Smooth muscle cell (in vitro differentiated cells): ENCODE results near the gene FOXD1. TPM values are rescaled to one million over a fixed set of nuclear protein-coding genes. Genes with fewer than 3 reads are reported as not detected.

Source experiments
- DNase-seq: peaks from one replicate; lab custom pipeline; 2025; ENCODE audit not compliant: unreplicated experiment; lab: John Stamatoyannopoulos, UW
- H2AFZ ChIP-seq: fragments of 200-600 bp; sonication (generic); 2 replicates; pipeline ENCODE4 v1.6.0; 2016; ENCODE audit warnings: antibody characterized with exemption, low read depth, mild to moderate bottlenecking
- H3F3A ChIP-seq: fragments of 200-600 bp; sonication (generic); 2 replicates; pipeline ENCODE4 v1.6.0; 2017; ENCODE audit warnings: antibody characterized with exemption, low read depth
- H3K27ac ChIP-seq: fragments of 200-600 bp; sonication (generic); 2 replicates; pipeline ENCODE4 v1.5.1; 2016; ENCODE audit warnings: low read depth, mild to moderate bottlenecking
- H3K27me3 ChIP-seq: fragments of 200-600 bp; sonication (generic); 2 replicates; pipeline ENCODE4 v1.6.1; 2016; ENCODE audit warnings: low read depth, mild to moderate bottlenecking
- H3K36me3 ChIP-seq: fragments of 200-600 bp; sonication (generic); 2 replicates; pipeline ENCODE4 v1.5.1; 2016; ENCODE audit warnings: low read depth
- H3K4me1 ChIP-seq: fragments of 200-600 bp; sonication (generic); 2 replicates; pipeline ENCODE4 v1.5.1; 2016; ENCODE audit warnings: low read depth
- H3K4me2 ChIP-seq: fragments of 200-600 bp; sonication (generic); 2 replicates; pipeline ENCODE4 v1.6.0; 2016; ENCODE audit warnings: mild to moderate bottlenecking
- H3K4me3 ChIP-seq: fragments of 200-600 bp; sonication (generic); 2 replicates; pipeline ENCODE4 v1.5.1; 2016; ENCODE audit warnings: mild to moderate bottlenecking
- H3K79me2 ChIP-seq: fragments of 200-600 bp; sonication (generic); 2 replicates; pipeline ENCODE4 v1.6.0; 2016; ENCODE audit warnings: low read depth, mild to moderate bottlenecking
- H3K9ac ChIP-seq: fragments of 200-600 bp; sonication (generic); 2 replicates; pipeline ENCODE4 v1.6.0; 2016; ENCODE audit warnings: low read depth
- H3K9me3 ChIP-seq: fragments of 200-600 bp; sonication (generic); replicated peaks from 2 replicates; pipeline ENCODE4 v1.5.1; 2016; ENCODE audit warnings: low read depth
- H4K20me1 ChIP-seq: fragments of 200-600 bp; sonication (generic); 2 replicates; pipeline ENCODE4 v1.6.0; 2016; ENCODE audit warnings: low read depth
- CTCF ChIP-seq: fragments of 200-600 bp; sonication (generic); IDR thresholded peaks from 2 replicates; pipeline ENCODE4 v1.5.1; 2017; ENCODE audit warnings: borderline replicate concordance, mild to moderate bottlenecking, antibody characterized with exemption; ENCODE audit not compliant: insufficient read depth, poor library complexity, severe bottlenecking
- WGBS: methylation state at CpG from one replicate; pipeline ENCODE4 v1.1.7; 2016; ENCODE audit warnings: low lambda C conversion rate; 5-methylcytosine and 5-hydroxymethylcytosine counted together
- polyA plus RNA-seq: library from polyadenylated mRNA; unstranded; fragments of >200 nt; fragmentation: Nextera tagmentation; extraction: Ambion mirVana; gene quantifications from 2 replicates; pipeline ENCODE4 v1.2.1, GENCODE V29; 2016
- total RNA-seq: library from RNA; depleted of rRNA; stranded (reverse); fragments of >200 nt; gene quantifications from 2 replicates; pipeline ENCODE4 v1.2.3, GENCODE V29; 2014

The FOXD1 gene
- total and polyA plus RNA-seq, 2 experiments from 2014 or later = 9.0 to 13.8 TPM

GRCh38 chr5:73442231-73442811, 6.3 kb downstream of the FOXD1 start:
- Histone ChIP-seq H3F3A (no peaks in the 10 kb centered on the region), H3K4me3 (no peak overlapping the region), H3K27ac (no peak overlapping the region), H3K9me3 (no peaks in the 10 kb centered on the region), H3K4me2 (no peak overlapping the region), H4K20me1 (peaks cover 39% of the 10 kb centered on the region), H3K36me3 (no peaks in the 10 kb centered on the region), H3K27me3 (peaks cover 85% of the 10 kb centered on the region), H3K9ac (no peak overlapping the region), H2AFZ (no peak overlapping the region), H3K4me1 (peaks cover 48% of the 10 kb centered on the region), H3K79me2 (peaks cover 20% of the 10 kb centered on the region)
- no peak for TF ChIP-seq CTCF
- WGBS = 48% methylated on average over 7 of the region's 7 CpGs
- DNase-seq = no peak

GRCh38 chr5:73441378-73441777, 7.2 kb downstream of the FOXD1 start:
- Histone ChIP-seq H2AFZ (no peak overlapping the region), H3F3A (peaks cover 2% of the 10 kb centered on the region), H3K79me2 (peaks cover 15% of the 10 kb centered on the region), H3K4me3 (no peak overlapping the region), H3K9ac (no peak overlapping the region), H3K27me3 (peaks cover 83% of the 10 kb centered on the region), H3K4me1 (peaks cover 50% of the 10 kb centered on the region), H3K4me2 (no peak overlapping the region), H3K9me3 (no peaks in the 10 kb centered on the region), H3K36me3 (no peaks in the 10 kb centered on the region), H4K20me1 (peaks cover 35% of the 10 kb centered on the region), H3K27ac (no peak overlapping the region)
- no peak for TF ChIP-seq CTCF
- no peak for DNase-seq

- H3K79me2 ChIP-seq = peaks cover 4% of the 10 kb centered on the region
- H3K4me1 ChIP-seq = peaks cover 46% of the 10 kb centered on the region
- H3K9me3 ChIP-seq = no peaks in the 10 kb centered on the region
- TF ChIP-seq CTCF = no peak
- H3K36me3 ChIP-seq = no peaks in the 10 kb centered on the region
- H2AFZ ChIP-seq = no peak overlapping the region
- DNase-seq = no peak
- peaks cover 75% of the 10 kb centered on the region for H3K27me3 ChIP-seq
- H3K4me3 ChIP-seq = no peak overlapping the region
- WGBS = 91% methylated on average over 1 of the region's 1 CpG
- no peak overlapping the region for H3K27ac ChIP-seq
- H3F3A ChIP-seq = peaks cover 13% of the 10 kb centered on the region
- peaks cover 23% of the 10 kb centered on the region for H4K20me1 ChIP-seq
- H3K4me2 ChIP-seq = no peak overlapping the region
- H3K9ac ChIP-seq = no peak overlapping the region
Measured at GRCh38 chr5:73440262-73440661, 8.3 kb downstream of the FOXD1 start.

- H3K27me3 ChIP-seq = peaks cover 61% of the 10 kb centered on the region
- H3K36me3 ChIP-seq = no peaks in the 10 kb centered on the region
- H3K9me3 ChIP-seq = no peaks in the 10 kb centered on the region
- no peak overlapping the region for H2AFZ ChIP-seq
- peaks cover 23% of the 10 kb centered on the region for H3F3A ChIP-seq
- no peak for DNase-seq
- H4K20me1 ChIP-seq = peaks cover 9% of the 10 kb centered on the region
- no peak for TF ChIP-seq CTCF
- H3K4me2 ChIP-seq = no peak overlapping the region
- no peaks in the 10 kb centered on the region for H3K79me2 ChIP-seq
- H3K4me3 ChIP-seq = no peak overlapping the region
- no peak overlapping the region for H3K27ac ChIP-seq
- no peak overlapping the region for H3K9ac ChIP-seq
- peaks cover 38% of the 10 kb centered on the region for H3K4me1 ChIP-seq
- WGBS = 51% methylated on average over 5 of the region's 5 CpGs
Measured at GRCh38 chr5:73438645-73439470, 9.7 kb downstream of the FOXD1 start.
